HTERT RPE-1 (cell line): ENCODE results near the gene EIPR1.

Experiments
- in situ Hi-C: fragments of 300-500 bp; cut with MboI; formaldehyde crosslinking; loops from 4 replicates; pipeline ENCODE4 v1.14.3; 2020; ENCODE audit warnings: low sequenced_read_pairs

The EIPR1 gene

DNA sequence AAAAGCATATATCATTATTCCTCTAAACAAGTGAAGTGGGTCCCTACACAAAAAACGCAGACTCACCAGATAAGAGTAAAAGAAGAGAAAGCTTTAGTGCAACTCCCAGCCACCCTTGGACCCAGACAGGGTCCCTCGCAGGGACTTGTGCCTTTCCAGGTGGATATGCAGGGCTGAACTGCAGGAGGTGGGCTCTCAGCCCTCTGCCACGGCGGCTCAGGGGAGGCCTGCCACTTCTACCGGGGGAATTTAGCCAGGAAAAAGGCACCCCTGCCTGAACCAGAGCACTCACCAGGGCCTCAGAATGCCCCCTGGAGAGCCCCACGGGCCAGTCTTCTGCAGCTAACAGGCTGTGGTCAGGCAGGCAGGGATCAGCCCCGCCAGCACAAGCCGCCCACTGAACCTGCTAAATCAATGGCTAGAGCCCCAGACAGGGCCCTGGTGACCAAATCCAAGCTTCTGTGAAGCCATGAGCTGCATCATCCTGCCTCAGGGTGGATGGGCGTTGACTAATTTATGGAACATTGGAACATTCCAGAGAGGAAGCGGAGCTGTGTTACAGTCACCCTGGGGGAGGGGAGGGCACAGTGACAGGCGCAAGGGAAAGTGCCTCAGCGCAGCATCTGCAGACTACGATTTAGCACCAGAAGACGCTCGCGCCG, 209.3 kb downstream of the EIPR1 start:
- in situ Hi-C loops: no loop called here

GRCh38 chr2:3163401-3163800, 214.2 kb downstream of the EIPR1 start:
- in situ Hi-C loops: no loop called here

DNA sequence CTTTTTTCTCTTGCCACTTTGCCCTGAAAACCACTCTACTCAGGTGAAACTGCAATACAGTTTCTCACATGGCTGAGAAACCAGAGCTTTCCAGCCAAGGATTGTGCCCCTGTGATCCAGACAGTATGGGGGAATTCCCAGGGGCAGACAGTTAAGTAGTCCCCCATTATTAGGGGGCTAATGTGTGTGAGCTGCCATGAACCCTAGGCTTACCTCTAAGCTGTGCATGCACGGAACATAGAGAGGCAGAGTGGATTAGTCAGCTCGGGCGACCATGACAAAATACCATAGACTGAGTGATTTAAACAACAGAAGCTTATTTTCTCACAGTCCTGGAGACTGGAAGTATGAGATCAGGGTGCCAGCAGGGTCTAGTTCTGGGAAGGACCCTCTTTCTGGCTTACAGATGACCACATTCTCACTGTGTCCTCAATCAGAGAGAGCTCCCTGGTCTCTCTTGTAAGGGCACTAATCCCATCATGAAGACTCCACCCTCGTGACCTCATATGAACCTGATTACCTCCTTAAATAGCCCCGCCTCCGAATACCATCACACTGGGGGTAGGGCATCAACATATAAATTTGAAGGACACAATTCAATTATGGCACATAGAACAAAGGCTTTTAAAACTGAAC, 215.1 kb downstream of the EIPR1 start:
- in situ Hi-C loops: no loop called here

DNA sequence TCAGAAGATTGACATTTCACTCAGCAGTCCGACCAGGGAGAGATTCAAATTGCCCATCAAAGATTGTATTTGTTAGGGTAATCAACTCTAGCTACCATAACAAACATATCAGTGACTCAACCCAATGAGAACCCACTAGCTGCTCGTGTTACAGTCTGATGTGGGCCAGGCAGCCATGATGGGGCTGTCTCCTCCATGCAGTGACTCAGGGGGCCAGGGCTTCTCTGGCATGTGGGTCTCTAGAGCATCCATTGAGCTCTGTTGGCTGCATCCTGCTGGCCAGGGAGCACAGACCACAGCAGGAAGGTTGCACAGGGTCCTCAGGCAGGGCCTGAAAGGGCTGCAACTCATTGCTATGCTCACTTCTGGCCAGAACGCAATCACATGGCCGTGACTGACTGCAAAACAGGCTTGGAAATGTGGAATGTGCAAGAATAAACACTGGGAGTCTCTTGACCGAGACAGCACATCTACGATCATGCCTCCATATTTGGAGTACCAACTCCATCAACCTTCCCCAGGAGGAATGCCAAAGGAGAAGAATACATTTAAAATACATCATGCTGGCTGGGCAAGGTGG, 216.8 kb downstream of the EIPR1 start:
- in situ Hi-C loops: no loop called here

DNA sequence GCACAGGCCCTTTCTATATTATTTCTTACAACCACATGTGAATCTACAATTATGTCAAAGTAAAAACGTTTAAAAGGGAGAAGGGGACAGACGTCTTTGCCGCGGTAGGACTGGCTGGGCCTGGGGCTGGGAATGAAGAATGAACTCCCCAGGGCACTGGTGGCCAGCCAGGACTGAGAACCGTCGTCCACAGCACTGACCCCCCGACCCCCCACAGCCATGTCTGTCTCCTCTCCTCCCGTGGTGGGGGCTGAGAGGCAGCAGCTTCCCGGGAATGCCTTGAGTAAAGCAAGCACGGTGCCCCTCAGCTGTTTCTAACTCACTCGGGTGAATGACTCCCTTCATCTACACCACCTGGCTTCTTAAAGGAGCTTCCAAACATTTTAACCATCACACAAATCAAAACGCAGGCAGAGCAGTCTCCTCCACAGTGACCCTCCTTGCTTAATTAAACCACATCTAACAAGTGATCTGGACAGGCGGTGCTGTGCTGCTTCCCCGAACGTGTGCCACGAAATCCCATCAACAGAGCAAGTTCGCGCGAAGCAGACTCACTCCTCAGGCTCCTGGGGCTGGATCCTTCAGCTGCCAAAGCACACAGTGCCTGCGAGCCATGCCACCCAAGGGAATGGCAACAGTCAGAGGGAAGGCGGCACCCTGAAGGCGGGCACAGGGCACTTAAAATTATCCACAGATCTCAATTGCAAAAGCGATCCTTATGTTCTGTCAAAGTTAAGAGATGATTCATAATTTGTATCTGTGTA, 217.7 kb downstream of the EIPR1 start:
- in situ Hi-C loops: no loop called here

DNA sequence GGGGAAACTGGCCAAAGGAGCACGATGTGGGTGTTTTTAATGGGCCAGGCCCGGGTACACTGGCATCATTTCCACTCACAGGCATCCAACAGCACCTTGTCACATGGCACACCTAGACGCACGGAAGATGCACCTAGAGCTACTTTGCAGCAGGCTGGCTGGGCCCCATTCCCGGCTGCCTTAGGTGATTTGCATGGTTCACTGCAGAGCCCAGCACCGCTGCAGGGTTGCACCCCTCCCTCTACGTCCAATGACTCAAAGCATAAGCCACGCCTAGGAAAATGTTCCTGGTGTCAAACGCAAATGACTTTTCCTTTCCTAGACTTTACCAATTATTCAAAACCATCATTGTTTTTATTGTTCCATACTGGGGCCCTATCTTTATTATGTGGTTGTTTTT, 222.9 kb downstream of the EIPR1 start:
- in situ Hi-C loops: no loop called here

DNA sequence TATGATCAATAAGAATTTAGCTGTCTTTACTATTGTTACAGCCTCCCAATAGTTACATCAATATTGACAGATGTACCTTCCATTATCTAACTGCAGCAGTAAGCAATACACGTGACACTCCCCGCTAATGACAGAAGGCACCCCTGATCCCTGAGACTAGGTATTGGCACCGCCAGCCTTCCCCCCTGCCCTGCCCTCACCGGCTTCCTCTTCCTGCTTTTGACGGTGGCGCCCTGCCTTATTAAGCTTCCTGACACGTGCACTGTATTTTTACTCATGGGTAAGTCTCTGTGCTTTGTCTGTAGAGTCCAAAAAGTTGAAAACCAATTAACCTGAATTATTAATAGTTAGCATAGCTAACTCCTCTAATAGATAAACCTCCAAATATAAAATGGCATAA, 223.5 kb downstream of the EIPR1 start:
- in situ Hi-C loops: no loop called here

- in situ Hi-C loops: no loop called here
Observed at GRCh38 chr2:3151153-3151918, 226.3 kb downstream of the EIPR1 start.

DNA sequence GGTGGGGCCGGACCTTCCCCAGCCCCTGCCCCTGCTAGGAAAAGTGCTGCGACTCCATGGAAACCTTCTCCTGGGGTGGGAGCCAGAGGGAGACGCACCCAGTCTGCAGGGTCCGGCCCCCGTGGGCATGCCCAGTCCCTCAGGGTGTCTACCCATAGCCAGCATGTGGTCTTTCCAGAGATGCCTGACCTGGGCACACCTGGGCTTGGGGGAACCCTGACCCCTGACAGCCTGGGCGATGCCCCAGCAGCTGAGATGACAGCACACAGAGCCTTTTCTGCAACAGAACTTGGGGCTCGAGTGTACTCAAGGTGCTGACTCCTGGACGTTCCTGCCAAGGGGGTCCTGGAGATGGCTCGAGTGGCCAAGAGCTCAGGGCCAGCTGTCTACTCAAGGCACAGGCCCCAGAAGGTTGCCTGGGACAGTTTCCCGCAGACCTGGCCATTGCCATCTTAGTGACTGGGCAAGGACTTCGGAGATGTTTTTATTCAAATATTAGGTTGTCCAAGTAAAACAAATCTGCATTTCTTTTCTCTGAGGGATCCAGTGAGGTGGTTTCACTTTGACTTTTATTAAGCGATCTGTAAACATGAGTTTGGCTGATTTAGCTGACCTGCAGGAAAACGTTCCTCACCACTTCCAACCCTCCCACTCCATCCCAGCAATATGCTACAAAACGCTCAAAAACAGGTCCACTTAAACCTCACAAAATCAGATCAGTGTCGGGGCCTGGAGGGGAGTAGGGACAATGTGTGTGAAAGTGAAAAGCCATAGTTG, 228.0 kb downstream of the EIPR1 start:
- in situ Hi-C loops: no loop called here

GRCh38 chr2:3148716-3149115, 228.9 kb downstream of the EIPR1 start:
- in situ Hi-C loops: no loop called here

DNA sequence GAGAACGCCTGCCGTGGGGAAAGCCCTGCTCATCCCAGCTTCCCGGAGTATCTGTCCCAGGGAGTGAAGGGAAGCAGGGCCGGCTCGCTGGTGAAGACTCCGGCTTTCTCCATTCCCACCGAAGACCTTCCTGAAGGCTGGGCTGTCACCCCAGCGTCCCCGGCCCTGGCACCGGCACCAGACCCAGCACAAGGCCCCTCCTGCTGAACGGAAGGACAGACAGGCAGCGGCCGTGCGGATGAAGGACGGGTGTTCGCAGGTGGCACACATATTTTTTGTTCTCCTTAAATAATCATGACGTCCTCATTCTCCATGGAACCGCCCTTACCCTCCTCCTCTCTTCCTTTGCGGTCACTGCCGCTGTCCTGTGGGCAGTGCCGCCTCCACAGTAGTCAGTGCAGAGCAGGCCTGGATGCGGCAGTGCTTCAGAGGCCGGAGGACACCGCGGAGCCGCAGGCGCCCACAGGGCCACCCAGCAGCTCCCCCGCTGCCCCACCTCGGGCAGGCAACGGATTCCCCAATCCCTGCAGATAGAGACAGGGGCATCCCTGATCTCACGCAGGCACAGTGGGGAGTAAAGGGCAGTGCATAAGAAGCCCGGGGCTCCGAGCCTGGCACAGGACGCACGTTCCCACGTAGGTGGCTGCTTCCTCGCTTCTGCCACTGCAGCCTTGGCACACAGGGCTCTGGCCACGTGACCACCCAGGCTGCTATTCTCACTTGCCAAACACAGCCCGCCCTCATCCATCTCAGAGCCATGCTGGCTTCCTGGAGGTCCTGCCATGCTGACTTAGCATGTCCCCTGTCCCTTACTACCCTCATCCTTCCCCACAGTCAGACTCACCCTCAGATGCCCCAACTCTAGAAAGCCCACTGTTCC, 229.7 kb downstream of the EIPR1 start:
- in situ Hi-C loops: no loop called here

GRCh38 chr2:3146772-3147650, 230.6 kb downstream of the EIPR1 start:
- in situ Hi-C loops: no loop called here

GRCh38 chr2:3146175-3146574, 231.4 kb downstream of the EIPR1 start:
- in situ Hi-C loops: no loop called here

- in situ Hi-C loops: no loop called here
Observed at GRCh38 chr2:3145471-3146021, 232.1 kb downstream of the EIPR1 start.

GRCh38 chr2:3144856-3145255, 232.8 kb downstream of the EIPR1 start:
- in situ Hi-C loops: no loop called here

- in situ Hi-C loops: no loop called here
Observed at GRCh38 chr2:3143602-3144001, 234.0 kb downstream of the EIPR1 start.

GRCh38 chr2:3142961-3143571, 234.6 kb downstream of the EIPR1 start:
- in situ Hi-C loops: no loop called here

DNA sequence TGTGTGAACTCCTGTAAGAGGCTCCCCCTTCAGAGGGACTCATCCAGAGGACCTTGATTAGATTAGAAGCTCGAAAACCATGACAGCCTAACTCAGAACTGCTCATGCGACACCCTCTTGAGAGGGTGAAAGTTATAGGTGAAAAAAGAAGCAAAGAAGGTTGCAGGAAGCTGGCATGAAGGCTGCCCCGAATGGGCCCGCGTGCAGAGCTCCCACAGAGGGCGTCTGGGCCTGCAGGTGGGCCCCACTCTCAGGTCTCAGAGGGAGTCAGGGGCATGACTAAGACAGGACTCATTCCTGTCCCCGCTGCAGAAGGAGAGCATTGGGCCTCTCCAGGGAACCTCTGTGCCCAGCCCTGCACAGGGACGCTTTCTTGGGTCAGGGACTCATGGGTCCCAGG, 235.4 kb downstream of the EIPR1 start:
- in situ Hi-C loops: no loop called here
